ENCODE data around the gene TMEM151B. TPM values are rescaled to one million over a fixed set of nuclear protein-coding genes. Genes with fewer than 3 reads are reported as not detected.

Gene TMEM151B
- total RNA-seq, 1 donor from 2014 or later = not detected

DNA sequence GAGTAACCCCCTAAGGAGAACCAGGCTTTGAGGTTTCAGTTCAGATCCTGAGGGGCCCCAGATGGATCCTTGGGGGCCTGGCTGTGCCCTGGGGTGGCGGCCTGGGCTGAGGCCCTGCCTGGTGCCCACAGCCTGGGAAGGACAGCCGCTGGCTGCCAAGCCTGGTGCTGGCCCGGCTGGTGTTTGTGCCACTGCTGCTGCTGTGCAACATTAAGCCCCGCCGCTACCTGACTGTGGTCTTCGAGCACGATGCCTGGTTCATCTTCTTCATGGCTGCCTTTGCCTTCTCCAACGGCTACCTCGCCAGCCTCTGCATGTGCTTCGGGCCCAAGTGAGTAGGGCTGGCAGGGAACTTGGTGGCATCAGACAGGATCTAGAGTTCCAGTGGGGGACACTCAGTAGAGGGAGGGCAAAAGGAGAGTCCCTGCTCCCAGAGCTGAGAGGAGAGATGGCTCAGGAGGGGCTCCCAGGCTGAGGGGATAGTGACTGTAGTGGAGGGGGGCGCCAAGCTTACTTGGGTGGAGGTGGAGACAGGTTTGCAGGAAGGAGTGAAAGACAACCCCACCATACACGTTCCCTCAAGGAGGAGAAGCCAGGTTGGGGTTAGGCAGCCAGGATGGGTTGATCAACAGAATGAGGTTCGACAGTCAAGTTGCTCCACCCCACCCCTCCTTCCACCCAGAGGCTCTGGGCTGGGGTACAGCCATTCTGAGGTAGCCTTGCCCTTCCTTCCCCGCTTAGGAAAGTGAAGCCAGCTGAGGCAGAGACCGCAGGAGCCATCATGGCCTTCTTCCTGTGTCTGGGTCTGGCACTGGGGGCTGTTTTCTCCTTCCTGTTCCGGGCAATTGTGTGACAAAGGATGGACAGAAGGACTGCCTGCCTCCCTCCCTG is 37.3 kb upstream of the TMEM151B start:
- no peak for ATAC-seq
- DNase-seq (ENCODE audit: low spot score) = no peak

DNA sequence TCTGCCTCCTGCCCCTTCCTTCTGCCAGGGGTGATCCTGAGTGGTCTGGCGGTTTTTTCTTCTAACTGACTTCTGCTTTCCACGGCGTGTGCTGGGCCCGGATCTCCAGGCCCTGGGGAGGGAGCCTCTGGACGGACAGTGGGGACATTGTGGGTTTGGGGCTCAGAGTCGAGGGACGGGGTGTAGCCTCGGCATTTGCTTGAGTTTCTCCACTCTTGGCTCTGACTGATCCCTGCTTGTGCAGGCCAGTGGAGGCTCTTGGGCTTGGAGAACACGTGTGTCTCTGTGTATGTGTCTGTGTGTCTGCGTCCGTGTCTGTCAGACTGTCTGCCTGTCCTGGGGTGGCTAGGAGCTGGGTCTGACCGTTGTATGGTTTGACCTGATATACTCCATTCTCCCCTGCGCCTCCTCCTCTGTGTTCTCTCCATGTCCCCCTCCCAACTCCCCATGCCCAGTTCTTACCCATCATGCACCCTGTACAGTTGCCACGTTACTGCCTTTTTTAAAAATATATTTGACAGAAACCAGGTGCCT is 36.6 kb upstream of the TMEM151B start:
- ATAC-seq (no peak), DNase-seq (ENCODE audit: low spot score) (no peak)

DNA sequence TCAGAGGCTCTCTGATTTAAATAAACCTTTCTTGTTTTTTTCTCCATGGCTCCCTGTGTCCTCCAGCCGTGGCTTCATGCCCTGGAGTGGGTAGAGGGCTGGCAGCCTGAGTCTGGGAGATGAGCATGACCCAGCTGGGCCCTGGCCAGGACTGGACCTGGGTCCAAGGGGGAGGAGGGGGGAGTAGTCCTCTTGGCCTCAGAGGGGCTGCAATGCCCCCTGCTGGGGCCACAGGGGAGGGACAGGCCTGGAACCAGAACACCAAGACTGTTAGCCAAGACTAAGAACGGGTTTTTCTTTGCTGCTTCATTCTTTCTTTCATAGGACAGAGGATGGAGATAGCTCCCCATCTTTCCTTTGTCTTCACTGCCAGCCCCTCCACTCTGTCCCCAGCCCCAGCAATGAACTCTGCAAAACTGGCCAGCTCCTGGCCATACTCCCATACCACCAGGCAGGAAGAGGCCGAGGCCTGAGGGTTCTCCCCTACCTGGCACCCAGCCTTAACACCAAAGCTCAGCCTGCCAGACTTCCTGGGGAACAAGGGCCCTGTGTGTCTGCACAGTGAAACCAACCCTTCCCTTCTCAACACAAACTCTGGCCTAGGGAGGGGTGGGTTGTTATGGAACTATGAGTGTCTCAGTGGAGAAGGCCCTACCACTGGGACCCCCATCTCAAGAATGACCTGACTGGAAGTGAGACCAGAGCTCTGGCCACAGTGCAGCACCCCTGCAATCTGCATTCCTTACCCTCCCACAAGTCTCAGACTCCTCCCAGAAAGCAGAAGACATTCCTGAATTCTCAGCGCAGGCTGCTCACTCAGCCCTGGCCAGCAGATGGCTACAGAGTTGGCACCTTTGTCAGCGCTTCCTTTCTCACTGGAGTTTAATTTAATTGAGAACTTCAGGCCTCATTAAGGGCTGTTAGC is 35.9 kb upstream of the TMEM151B start:
- DNase-seq (ENCODE audit: low spot score) (peak; percentile 94), ATAC-seq (peak; percentile 68)

DNA sequence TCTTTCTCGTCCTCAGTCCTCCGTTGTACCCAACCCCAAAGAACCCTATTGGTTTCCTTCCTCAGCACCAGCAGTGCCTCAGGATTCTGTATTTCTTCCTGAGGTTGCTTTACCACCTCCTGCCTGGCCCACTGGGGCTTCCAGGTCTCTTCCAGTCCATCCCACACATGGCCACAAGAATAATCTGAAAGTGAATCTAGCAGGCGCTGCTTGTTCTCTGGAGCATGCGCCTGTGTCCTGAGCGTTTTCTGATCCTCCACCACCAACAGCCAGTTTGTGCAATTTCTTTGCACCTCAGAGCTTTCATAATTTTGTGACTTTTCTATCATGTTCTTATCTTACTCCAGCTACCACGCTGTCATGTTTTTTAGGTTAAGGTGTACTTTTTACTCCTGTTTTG is 35.0 kb upstream of the TMEM151B start:
- no peak for DNase-seq (ENCODE audit: low spot score)
- no peak for ATAC-seq

DNA sequence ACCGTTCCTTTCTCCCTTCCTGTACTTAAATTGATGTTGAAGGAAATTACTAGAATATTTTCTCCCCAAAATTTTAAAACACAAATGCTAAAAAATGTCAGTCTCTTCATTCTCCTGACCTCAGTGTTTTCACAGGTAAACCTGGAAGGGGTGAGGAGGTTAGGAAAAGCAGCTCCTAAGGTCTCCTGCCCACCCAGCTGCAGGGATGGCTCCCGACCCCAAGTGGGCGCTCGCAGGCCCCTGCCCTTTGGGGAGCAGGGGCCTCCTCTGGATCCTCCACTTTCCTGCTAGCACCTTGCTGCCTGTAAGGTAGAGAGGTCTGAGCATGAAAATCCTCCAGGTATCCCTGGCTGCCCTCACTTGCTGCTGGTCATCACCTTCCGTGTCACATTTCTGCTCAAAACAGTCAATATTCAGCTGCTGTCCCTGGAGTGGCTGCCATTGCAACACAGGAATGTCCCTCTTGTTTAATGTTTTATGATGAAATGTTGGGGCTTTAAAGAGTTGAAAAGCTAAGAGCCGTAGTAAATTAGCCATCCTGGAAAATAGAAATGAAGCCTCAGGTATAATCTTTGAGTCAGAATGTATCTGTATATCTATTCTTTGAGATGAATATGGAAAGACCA is 34.2 kb upstream of the TMEM151B start:
- ATAC-seq = peak; percentile 3
- DNase-seq (ENCODE audit: low spot score) = peak; percentile 74

DNA sequence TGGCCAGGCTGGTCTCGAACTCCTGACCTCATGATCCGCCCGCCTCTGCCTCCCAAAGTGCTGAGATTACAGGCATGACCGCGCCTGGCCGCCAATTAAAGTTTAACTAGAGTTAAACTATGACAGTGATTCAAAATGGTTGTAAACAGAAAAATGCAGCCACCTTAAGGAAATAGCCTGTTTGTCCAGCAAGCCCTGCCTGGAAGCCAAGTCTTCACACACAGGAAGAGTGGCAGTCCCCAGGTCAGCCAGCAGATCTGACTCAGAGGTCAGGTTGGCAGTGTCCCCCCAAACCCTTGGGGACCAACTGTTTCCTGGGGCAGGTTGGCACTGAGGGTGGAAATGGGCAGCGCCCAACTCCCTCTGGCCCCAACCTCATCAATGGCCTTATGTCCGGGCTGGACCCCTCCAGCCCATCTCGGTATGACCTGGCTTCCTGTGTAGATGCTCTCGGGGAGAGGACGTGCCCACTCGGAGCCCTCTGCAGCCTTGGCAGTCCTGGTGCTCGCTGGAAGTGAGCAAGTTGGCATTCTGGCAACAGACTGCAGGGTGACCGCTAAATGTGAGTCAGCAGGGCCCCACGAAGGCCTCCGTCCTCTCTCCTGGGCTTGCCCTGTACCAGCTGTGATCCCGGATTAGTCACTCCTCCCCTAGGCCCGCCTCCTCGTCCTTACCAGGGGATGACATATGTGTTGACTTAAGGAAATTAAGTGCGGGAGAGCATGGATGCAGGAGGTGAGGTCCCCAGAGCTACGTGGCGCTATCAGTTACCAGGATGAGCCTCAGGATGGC is 33.0 kb upstream of the TMEM151B start:
- peak; percentile 95 for DNase-seq (ENCODE audit: low spot score)
- peak; percentile 77 for ATAC-seq

DNA sequence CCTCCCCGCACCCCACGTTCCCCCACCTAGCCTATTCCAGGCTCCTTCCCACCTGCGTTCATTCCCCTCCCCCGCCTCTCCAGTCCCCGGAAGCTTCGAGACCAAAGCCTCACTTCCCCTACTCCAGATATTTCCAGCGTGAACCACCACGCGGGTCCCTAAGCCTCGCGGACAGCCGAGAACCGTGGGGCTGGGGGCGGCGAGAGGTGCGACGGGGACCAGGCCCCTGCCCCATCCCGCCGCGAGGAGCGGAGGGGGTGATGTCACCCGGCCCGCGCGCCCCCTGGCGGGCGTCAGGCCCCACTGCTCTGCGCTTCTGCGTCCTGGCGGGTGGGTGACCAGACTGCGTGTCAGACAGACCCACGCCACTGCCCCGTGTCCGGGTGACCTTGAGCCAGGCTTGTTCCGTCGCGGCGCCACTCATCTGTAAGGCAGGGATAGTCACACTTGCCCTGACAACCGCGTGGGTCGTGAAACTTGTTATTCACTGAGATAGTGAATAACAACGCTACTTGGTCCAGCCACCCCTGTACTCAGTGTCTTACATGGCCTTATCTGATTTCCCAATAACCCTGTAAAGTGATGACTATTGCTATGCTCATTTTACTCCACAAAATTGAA is 32.3 kb upstream of the TMEM151B start:
- DNase-seq (ENCODE audit: low spot score) = peak; percentile 83
- ATAC-seq = peak; percentile 71

DNA sequence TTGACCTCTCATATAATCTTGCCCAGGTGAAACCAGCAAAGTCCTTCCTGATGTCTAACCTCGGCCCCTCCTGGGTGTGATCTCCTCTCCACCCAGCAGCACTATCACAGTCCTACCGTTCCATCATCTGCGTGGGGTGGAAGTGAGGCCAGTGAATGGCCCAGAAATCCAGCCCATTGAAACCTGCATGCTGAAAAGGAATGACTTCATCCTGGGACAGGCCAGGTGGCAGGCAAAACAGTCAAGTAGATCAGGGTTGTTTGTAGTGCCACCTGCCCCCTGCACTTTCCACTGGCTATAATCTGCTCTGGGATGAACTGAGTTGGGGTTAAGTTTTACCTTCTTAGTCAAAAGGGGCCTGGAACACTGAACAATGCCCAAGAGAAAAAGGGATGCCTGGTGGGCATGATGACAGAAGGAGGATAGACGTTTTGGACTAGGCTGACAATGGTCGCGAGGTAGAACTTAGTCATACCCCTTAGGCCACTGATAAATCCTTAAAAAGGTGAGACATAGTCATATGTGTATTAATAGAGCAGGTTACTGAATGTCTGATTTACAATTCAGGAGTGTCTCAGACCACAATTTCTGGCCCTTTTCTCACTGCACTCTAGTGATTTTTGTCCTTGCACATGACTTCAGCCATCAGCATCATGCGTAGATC is 31.4 kb upstream of the TMEM151B start:
- ATAC-seq = no peak
- no peak for DNase-seq (ENCODE audit: low spot score)

DNA sequence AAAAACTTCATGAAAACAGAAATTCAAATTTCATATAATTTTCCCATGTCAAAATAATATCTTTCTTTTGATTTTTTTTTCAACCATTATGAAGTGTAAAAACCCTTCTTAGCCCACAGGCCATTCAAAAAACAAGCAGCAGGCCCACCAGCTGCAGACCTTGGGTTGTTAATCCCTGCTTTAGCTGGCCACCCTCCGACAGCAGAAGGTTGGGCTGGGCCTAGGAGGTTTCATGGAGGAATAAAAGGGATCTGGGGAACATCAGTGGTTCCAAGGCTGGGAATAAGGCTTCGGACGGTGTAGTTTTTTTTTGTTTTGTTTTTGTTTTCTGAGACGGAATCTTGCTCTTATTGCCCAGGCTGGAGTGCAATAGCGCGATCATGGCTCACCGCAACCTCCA is 26.9 kb upstream of the TMEM151B start:
- no peak for ATAC-seq
- DNase-seq (ENCODE audit: low spot score) = no peak

DNA sequence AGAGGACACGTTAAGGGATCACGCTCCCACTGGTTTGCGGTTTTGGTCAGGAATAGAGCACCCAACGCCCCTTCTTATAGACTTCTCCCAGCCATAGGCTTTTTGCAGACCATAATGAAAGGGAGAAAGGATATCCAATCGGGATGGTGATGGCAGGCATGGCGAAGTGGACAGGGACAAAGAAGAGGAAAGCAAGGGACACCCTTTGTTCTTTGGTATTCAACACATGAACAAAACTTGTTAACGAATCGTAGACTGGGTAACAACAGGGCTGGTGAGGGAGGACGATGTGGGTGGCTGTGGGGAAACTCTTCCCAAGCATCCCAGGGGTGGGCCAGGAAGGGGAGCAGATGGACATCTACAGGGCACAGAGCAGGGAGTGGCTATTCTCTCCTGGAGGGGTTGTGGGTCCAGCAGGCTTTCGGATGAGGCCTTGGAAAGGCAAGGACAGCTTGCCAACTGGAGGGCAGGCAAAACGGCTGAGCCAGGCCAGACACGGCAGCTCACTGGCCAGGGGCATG is 24.8 kb upstream of the TMEM151B start:
- no peak for DNase-seq (ENCODE audit: low spot score)
- ATAC-seq = no peak

DNA sequence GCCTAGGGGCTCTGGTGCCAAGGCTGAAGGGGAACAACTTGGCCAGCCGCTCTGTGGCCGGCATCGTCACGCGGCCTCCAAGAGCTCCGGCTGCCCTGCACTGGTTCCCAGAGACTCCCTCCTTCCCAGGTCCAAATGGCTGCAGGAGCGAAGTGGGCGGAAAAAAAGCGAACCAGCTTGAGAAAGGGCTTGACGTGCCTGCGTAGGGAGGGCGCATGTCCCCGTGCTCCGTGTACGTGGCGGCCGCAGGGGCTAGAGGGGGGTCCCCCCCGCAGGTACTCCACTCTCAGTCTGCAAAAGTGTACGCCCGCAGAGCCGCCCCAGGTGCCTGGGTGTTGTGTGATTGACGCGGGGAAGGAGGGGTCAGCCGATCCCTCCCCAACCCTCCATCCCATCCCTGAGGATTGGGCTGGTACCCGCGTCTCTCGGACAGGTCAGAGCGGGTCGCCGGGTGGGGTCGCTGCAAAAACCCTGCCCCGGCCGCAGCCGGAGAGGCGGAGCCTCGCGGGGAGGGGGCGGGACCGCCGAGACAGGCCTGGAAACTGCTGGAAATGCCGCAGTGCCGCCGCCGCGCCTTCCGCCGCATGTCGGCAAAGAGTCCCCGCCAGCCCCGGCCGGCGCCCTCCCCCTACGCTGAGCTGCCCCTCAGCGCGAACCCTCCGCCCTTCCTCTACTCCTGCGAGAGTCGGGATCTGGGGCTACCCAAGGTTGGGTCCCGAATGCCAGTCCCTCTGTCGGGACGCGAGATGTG is 24.2 kb upstream of the TMEM151B start:
- peak; percentile 81 for ATAC-seq
- peak; percentile 95 for DNase-seq (ENCODE audit: low spot score)

DNA sequence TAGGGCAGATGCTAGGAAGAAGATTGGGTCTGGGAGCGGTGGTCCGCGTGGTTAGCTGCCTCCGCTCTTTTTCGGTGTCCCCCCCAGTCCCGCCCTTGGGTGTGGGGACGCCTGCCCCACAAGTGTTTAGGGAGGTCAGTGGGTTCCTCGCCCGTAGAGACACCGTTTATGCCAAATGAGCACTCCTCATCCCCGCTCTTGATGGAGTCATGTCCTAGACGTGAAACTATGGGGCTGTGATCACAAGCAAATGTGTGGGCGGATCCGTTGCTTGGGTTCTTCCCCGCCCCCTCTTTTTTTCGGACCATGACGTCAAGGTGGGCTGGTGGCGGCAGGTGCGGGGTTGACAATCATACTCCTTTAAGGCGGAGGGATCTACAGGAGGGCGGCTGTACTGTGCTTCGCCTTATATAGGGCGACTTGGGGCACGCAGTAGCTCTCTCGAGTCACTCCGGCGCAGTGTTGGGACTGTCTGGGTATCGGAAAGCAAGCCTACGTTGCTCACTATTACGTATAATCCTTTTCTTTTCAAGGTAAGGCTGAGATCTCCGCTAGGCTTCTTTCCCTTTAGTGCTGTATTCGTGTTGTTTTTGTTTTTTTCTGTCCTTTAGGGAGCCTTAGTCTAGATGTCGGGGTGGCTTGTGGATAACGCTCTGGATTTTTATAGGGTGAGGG is 23.4 kb upstream of the TMEM151B start, which contains the start of gene HSP90AB1:
TSS of gene HSP90AB1 (plus strand) at position 439 of the 675 bp plus-strand sequence. CDS start 1,529 bp downstream, outside the sequence.
- DNase-seq (ENCODE audit: low spot score) (peak; percentile 97), ATAC-seq (peak; percentile 80)

DNA sequence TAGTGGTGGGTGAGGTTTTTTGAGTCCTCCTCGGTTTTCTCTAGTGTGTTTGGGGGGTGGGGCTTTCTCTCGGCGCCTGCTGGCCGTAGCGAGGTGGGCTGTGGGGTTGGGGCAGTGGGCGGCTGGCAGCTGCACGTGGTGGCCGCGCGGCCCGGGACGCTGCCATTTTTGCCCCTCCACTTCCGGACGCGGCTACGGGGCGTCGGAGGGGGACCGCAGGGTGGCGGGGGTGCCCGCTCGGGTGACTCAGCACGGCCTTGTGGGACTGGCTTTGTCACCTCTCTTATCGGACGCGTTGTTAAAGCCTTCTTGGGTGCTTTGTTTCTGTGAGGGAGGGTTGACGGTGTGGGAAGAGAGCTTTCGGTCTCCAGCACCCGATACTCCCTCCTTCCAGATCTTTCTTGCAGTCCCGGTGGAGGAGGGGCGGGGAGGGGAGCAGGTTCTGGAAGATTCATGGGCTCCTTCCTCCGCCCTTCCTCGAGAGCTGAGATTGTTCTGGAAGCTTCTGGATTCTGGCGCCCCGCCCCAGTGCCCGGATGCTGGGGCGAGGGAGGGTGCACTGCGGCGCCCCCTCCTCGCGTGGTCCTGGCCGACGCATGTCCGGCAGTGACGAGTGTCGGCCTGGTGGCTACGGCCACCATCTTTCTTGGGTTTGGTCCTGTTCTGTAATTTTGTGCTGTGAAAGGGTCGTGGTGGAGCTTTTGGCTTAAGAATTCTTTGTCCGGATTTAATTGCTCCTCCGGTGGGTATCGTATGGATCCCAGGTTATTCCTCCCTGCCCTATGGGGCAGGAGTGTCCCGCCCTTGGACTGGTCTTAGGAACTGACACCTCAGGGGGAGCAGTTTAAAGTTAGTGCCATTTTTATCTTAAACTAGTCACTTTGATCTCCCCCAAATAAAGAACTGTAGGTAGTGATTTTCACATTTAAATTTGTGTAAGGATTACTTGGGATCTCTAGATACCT is 22.6 kb upstream of the TMEM151B start:
- peak; percentile 79 for DNase-seq (ENCODE audit: low spot score)
- ATAC-seq = peak; percentile 12

DNA sequence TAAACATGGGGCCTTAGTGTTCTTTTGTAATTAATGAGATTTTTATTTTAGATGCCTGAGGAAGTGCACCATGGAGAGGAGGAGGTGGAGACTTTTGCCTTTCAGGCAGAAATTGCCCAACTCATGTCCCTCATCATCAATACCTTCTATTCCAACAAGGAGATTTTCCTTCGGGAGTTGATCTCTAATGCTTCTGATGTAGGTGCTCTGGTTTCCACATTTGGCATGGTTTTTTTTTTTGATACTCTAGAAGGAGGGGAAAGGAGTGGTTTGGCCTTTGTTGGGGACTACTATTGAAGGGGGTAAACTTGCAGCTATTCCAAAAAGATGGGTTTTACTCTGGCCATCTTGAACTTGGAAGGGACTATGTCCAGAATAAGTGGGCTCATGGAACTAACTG is 21.7 kb upstream of the TMEM151B start:
- DNase-seq (ENCODE audit: low spot score) (no peak), ATAC-seq (no peak)

DNA sequence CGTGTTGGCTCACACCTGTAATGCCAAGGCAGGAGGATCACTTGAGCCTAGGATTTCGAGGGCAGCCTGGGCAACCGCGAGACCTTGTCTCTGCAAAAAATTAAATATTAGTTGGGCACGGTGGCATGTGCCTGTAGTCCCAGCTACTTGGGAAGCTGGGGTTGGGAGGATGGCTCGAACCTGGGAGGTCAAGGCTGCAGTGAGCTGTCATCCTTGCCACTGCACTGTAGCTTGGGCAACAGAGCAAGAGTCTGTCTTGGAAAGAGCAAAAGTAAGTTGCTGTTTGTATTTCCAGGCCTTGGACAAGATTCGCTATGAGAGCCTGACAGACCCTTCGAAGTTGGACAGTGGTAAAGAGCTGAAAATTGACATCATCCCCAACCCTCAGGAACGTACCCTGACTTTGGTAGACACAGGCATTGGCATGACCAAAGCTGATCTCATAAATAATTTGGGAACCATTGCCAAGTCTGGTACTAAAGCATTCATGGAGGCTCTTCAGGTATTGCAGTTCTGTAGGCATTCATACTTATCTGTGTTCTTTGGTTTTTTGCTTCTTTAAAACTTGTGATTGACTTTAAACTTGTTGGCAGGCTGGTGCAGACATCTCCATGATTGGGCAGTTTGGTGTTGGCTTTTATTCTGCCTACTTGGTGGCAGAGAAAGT is 21.0 kb upstream of the TMEM151B start:
- DNase-seq (ENCODE audit: low spot score) = no peak
- no peak for ATAC-seq
